ENCODE data around the gene SMIM11. TPM values are rescaled to one million over a fixed set of nuclear protein-coding genes. Genes with fewer than 3 reads are reported as not detected.

The SMIM11 gene
- polyA plus RNA-seq, 1 experiment = 15.1 TPM

GRCh38 chr21:34340061-34340460, 35.2 kb upstream of the SMIM11 start:
- H3K4me3 ChIP-seq (ENCODE audit: low read depth, low read length) = no peak overlapping the region
- 0 out of 2 replicates have a peak, but pooled peaks cover 5% of the 10 kb centered on the region for H3K9me3 ChIP-seq (ENCODE audit: control insufficient read depth, insufficient read depth, low read length)
- CTCF ChIA-PET = no interaction called here
- DNase-seq (ENCODE audit: low read depth, low spot score) = no peak
- TF ChIP-seq, protein P1, sequence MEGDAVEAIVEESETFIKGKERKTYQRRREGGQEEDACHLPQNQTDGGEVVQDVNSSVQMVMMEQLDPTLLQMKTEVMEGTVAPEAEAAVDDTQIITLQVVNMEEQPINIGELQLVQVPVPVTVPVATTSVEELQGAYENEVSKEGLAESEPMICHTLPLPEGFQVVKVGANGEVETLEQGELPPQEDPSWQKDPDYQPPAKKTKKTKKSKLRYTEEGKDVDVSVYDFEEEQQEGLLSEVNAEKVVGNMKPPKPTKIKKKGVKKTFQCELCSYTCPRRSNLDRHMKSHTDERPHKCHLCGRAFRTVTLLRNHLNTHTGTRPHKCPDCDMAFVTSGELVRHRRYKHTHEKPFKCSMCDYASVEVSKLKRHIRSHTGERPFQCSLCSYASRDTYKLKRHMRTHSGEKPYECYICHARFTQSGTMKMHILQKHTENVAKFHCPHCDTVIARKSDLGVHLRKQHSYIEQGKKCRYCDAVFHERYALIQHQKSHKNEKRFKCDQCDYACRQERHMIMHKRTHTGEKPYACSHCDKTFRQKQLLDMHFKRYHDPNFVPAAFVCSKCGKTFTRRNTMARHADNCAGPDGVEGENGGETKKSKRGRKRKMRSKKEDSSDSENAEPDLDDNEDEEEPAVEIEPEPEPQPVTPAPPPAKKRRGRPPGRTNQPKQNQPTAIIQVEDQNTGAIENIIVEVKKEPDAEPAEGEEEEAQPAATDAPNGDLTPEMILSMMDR (IDR thresholded peaks at IDR 0.05; ENCODE audit: low read depth, low read length) = no peak
- no peak overlapping the region for H3K27ac ChIP-seq (ENCODE audit: low read depth, low read length)
- POLR2A ChIA-PET = no interaction called here
- no peaks in the 10 kb centered on the region for H3K27me3 ChIP-seq (ENCODE audit: control insufficient read depth, insufficient read depth, low read length)

- POLR2A ChIA-PET = no interaction called here
- Histone ChIP-seq H3K27me3 (ENCODE audit: control insufficient read depth, insufficient read depth, low read length) (no peaks in the 10 kb centered on the region), H3K9me3 (ENCODE audit: control insufficient read depth, insufficient read depth, low read length) (0 out of 2 replicates have a peak, but pooled peaks cover 5% of the 10 kb centered on the region), H3K4me3 (ENCODE audit: low read depth, low read length) (no peak overlapping the region), H3K27ac (ENCODE audit: low read depth, low read length) (no peak overlapping the region)
- CTCF ChIA-PET = interaction anchor here (1.8 kb wide), 1 partner anchor 20 kb away, joined by 4 read pairs; no protein-coding TSS in a partner anchor
- no peak for DNase-seq (ENCODE audit: low read depth, low spot score)
- TF ChIP-seq, protein P1 (IDR thresholded peaks at IDR 0.05; ENCODE audit: low read depth, low read length) = no peak
Measured at GRCh38 chr21:34342476-34342875, 32.8 kb upstream of the SMIM11 start.

DNA sequence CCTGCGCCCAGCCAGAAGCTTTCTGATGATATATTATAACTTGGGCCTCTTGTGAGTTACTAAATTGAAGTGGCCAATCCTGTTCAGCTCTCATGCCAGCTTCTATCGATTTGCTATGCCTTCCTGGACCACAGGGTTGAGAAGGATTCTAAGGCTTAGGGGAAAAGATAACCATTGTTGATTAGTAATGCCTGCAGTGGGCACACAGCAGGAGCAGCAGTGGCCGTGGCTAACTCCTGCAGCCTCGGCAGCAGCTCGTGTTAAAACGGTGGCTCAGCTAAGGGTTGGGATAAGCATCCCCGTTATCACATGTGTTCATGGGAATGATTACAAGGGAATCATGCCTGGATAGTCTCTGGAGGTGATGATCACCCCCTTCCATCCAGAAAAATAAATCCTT, 32.0 kb upstream of the SMIM11 start:
- Histone ChIP-seq H3K27me3 (ENCODE audit: control insufficient read depth, insufficient read depth, low read length) (no peaks in the 10 kb centered on the region), H3K27ac (ENCODE audit: low read depth, low read length) (no peak overlapping the region), H3K4me3 (ENCODE audit: low read depth, low read length) (no peak overlapping the region), H3K9me3 (ENCODE audit: control insufficient read depth, insufficient read depth, low read length) (0 out of 2 replicates have a peak, but pooled peaks cover 8% of the 10 kb centered on the region)
- TF ChIP-seq, protein P1 (IDR thresholded peaks at IDR 0.05; ENCODE audit: low read depth, low read length) = no peak
- ChIA-PET CTCF (interaction anchor here (1.8 kb wide), 1 partner anchor 19 kb away, joined by 4 read pairs; no protein-coding TSS in a partner anchor), POLR2A (no interaction called here)
- DNase-seq (ENCODE audit: low read depth, low spot score) = no peak

DNA sequence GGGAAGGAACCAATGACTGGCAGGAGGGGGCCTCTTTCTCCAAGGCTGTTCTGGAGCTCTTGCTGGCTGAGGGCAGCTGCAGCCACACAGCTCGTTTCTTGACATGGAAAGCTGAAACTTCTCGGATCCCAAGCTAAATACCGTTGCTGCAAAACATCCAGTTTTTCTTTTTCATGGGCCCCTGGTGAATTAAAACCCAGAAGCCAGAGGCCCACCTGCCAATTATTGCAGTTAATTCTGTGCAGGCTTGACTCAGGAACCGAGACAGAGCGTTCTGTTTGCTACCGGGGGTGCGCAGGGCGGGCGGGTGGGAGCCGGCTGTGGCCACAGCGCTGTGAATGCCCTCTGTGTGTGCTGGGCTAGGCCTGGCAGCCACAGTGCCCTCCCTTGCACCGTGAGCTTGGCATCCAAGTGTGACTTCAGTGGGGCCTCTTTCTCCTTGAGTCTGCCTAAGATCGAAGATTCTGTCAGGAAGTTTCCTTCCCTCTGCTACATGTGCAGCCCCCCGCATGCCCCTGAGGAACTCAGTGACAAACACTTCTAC, 31.4 kb upstream of the SMIM11 start:
- Histone ChIP-seq H3K9me3 (ENCODE audit: control insufficient read depth, insufficient read depth, low read length) (0 out of 2 replicates have a peak, but pooled peaks cover 8% of the 10 kb centered on the region), H3K27ac (ENCODE audit: low read depth, low read length) (peak overlapping the region; percentile 11), H3K4me3 (ENCODE audit: low read depth, low read length) (no peak overlapping the region), H3K27me3 (ENCODE audit: control insufficient read depth, insufficient read depth, low read length) (no peaks in the 10 kb centered on the region)
- POLR2A ChIA-PET = no interaction called here
- DNase-seq (ENCODE audit: low read depth, low spot score) = no peak
- TF ChIP-seq, protein P1 (IDR thresholded peaks at IDR 0.05; ENCODE audit: low read depth, low read length) = no peak
- CTCF ChIA-PET = interaction anchor here (1.3 kb wide), 1 partner anchor 23 kb away, joined by 4 read pairs; no protein-coding TSS in a partner anchor

- no peak for DNase-seq (ENCODE audit: low read depth, low spot score)
- TF ChIP-seq, protein P1 (IDR thresholded peaks at IDR 0.05; ENCODE audit: low read depth, low read length) = no peak
- Histone ChIP-seq H3K4me3 (ENCODE audit: low read depth, low read length) (no peak overlapping the region), H3K27ac (ENCODE audit: low read depth, low read length) (peak overlapping the region; percentile 21), H3K27me3 (ENCODE audit: control insufficient read depth, insufficient read depth, low read length) (no peaks in the 10 kb centered on the region), H3K9me3 (ENCODE audit: control insufficient read depth, insufficient read depth, low read length) (0 out of 2 replicates have a peak, but pooled peaks cover 8% of the 10 kb centered on the region)
- CTCF ChIA-PET = interaction anchor here (1.3 to 5.2 kb wide), 2 partner anchors 23 to 421 kb away, joined by 4 to 97 read pairs; no protein-coding TSS in a partner anchor
- POLR2A ChIA-PET = no interaction called here
Measured at GRCh38 chr21:34344584-34344983, 30.7 kb upstream of the SMIM11 start.

Measured in AG04450 (cell line).